Activated CD8-positive, alpha-beta memory T cell treated with anti-CD3 and anti-CD28 coated beads, Interleukin-2, amount 50 U/mL, for 4 hours (primary cell): ENCODE data around the gene CACNA2D3.

Experiments used
- DNase-seq: peaks from one replicate; pipeline ENCODE4 v3.0.0-alpha.2; 2020

Gene CACNA2D3

GRCh38 chr3:54866251-54866650 lies 743.9 kb downstream of the CACNA2D3 start:
- DNase-seq: no peak

- no peak for DNase-seq
Measured at GRCh38 chr3:54870423-54870822, 748.1 kb downstream of the CACNA2D3 start.

GRCh38 chr3:54871867-54872266 lies 749.5 kb downstream of the CACNA2D3 start:
- DNase-seq: no peak

GRCh38 chr3:54873059-54874010 lies 751.0 kb downstream of the CACNA2D3 start:
- no peak for DNase-seq

GRCh38 chr3:54874816-54875556 lies 752.6 kb downstream of the CACNA2D3 start:
- no peak for DNase-seq

GRCh38 chr3:54875596-54876268 lies 753.4 kb downstream of the CACNA2D3 start:
- DNase-seq: no peak

- no peak for DNase-seq
Measured at GRCh38 chr3:54876694-54877093, 754.3 kb downstream of the CACNA2D3 start.

- no peak for DNase-seq
Measured at GRCh38 chr3:54877730-54878129, 755.4 kb downstream of the CACNA2D3 start.

- no peak for DNase-seq
Measured at GRCh38 chr3:54878145-54878544, 755.8 kb downstream of the CACNA2D3 start.

- no peak for DNase-seq
Measured at GRCh38 chr3:54882129-54882833, 759.9 kb downstream of the CACNA2D3 start.

- DNase-seq: no peak
Measured at GRCh38 chr3:54888162-54888561, 765.8 kb downstream of the CACNA2D3 start.

- DNase-seq: no peak
Measured at GRCh38 chr3:54888873-54889272, 766.5 kb downstream of the CACNA2D3 start.

- DNase-seq: no peak
Measured at GRCh38 chr3:54889731-54890130, 767.4 kb downstream of the CACNA2D3 start.

- no peak for DNase-seq
Measured at GRCh38 chr3:54891540-54891897, 769.2 kb downstream of the CACNA2D3 start.

- DNase-seq: no peak
Measured at GRCh38 chr3:54892168-54892567, 769.8 kb downstream of the CACNA2D3 start.

GRCh38 chr3:54895613-54896012 lies 773.3 kb downstream of the CACNA2D3 start:
- no peak for DNase-seq

- DNase-seq: no peak
Measured at GRCh38 chr3:54897028-54897711, 774.8 kb downstream of the CACNA2D3 start.

GRCh38 chr3:54899273-54899672 lies 776.9 kb downstream of the CACNA2D3 start:
- DNase-seq: no peak

GRCh38 chr3:54900838-54901591 lies 778.7 kb downstream of the CACNA2D3 start:
- no peak for DNase-seq

- no peak for DNase-seq
Measured at GRCh38 chr3:54901906-54902685, 779.7 kb downstream of the CACNA2D3 start.
